CD8-positive, alpha-beta memory T cell (primary cell): ENCODE results near the gene DPH1. TPM values are rescaled to one million over a fixed set of nuclear protein-coding genes. Genes with fewer than 3 reads are reported as not detected.

Source experiments
- CTCF ChIA-PET: fragments of 350-600 bp; sonication (Branson Sonifier 250); formaldehyde crosslinking; loops from one replicate; lab custom pipeline; 2021; ENCODE audit warnings: antibody characterized with exemption; lab: Charles Lee
- POLR2A ChIA-PET: fragments of 350-600 bp; sonication (Branson Sonifier 250); formaldehyde crosslinking; loops from one replicate; lab custom pipeline; 2021; ENCODE audit warnings: antibody characterized with exemption; lab: Charles Lee
- DNase-seq, 5 donors: peaks; one replicate each; pipeline versions ENCODE4 v3.0.0 to v3.0.0-alpha.2; 2020 to 2022; ENCODE audit warnings: mixed read lengths in 1 of 5
- H3K27ac ChIP-seq: one replicate; pipeline ENCODE4 v1.7.0; 2013; ENCODE audit warnings: low read depth, mild to moderate bottlenecking, low read length, moderate library complexity
- H3K27me3 ChIP-seq: 2 replicates; pipeline ENCODE4 v1.7.0; 2013; ENCODE audit warnings: low read length, mild to moderate bottlenecking; ENCODE audit not compliant: insufficient read depth, poor library complexity, severe bottlenecking
- H3K36me3 ChIP-seq: 2 replicates; pipeline ENCODE4 v1.7.0; 2013; ENCODE audit warnings: mild to moderate bottlenecking, low read length, moderate library complexity; ENCODE audit not compliant: insufficient read depth
- H3K4me1 ChIP-seq: 2 replicates; pipeline ENCODE4 v1.7.0; 2013; ENCODE audit warnings: mild to moderate bottlenecking, low read length, moderate library complexity; ENCODE audit not compliant: insufficient read depth
- H3K4me3 ChIP-seq: 2 replicates; pipeline ENCODE4 v1.7.0; 2013; ENCODE audit warnings: mild to moderate bottlenecking, low read length
- H3K9me3 ChIP-seq: 2 replicates; pipeline ENCODE4 v1.7.0; 2013; ENCODE audit warnings: mild to moderate bottlenecking, low read length
- H3K27ac Mint-ChIP-seq, 8 donors: one replicate each; pipeline ENCODE4 v1.8.0; 2020 to 2021; ENCODE audit warnings: mixed read lengths in 8 of 8, mild to moderate bottlenecking in 6 of 8, inconsistent platforms in 3 of 8, moderate library complexity in 3 of 8
- H3K27me3 Mint-ChIP-seq, 2 donors: one replicate each; pipeline ENCODE4 v1.8.0; 2020 to 2021; ENCODE audit warnings: mixed read lengths in 2 of 2, mild to moderate bottlenecking in 1 of 2, moderate library complexity in 1 of 2
- H3K36me3 Mint-ChIP-seq, 3 donors: one replicate each; pipeline ENCODE4 v1.8.0; 2020 to 2021; ENCODE audit warnings: mixed read lengths in 3 of 3, inconsistent platforms in 1 of 3, mild to moderate bottlenecking in 1 of 3
- H3K4me1 Mint-ChIP-seq, 3 donors: one replicate each; pipeline ENCODE4 v1.8.0; 2020 to 2021; ENCODE audit warnings: mixed read lengths in 3 of 3, inconsistent platforms in 1 of 3, mild to moderate bottlenecking in 1 of 3
- H3K4me3 Mint-ChIP-seq, 7 donors: one replicate each; pipeline ENCODE4 v1.8.0; 2020 to 2021; ENCODE audit warnings: mixed read lengths in 7 of 7, mild to moderate bottlenecking in 6 of 7, moderate library complexity in 4 of 7, inconsistent platforms in 2 of 7
- H3K9me3 Mint-ChIP-seq, 5 donors: one replicate each; pipeline ENCODE4 v1.8.0; 2020 to 2022; ENCODE audit warnings: mixed read lengths in 5 of 5, mild to moderate bottlenecking in 3 of 5, moderate library complexity in 2 of 5, inconsistent platforms in 1 of 5
- polyA plus RNA-seq: library from polyadenylated mRNA; unstranded; fragments of 300-500 nt; fragmentation: Illumina TruSeq; gene quantifications from one replicate; pipeline ENCODE4 v1.2.3, GENCODE V29; 2021
- total RNA-seq, 2 experiments: library from RNA; stranded (reverse); gene quantifications; one replicate each; pipeline ENCODE4 v1.2.3, GENCODE V29; 2021

The DPH1 gene
- total and polyA plus RNA-seq, 3 experiments from 2014 or later = 33.2 to 43.8 (median 38.5) TPM

DNA sequence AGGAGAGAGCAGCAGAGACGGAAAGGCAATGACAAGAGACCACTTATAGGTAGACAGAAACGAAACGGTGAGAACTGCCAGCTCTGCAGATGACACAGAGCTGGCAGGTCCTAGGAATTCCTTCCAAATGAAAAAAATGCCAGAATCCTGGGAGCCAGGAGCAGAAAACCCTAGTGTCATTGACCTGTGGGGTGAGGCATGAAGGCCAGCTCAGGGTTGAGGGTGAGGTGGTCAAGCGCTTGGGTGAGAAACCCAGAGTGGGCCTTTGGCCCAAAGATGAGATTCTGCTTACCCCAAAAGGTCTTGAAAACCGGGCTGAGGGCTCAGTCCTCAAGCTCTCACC is 34.2 kb downstream of the DPH1 start:
- peaks cover 20% of the 10 kb centered on the region for H3K4me1 ChIP-seq
- no peaks in the 10 kb centered on the region for H3K27me3 ChIP-seq
- Mint-ChIP-seq H3K36me3 (peaks cover 0 to 80% (median 8%) of the 10 kb centered on the region in 3 donors), H3K27ac (peak overlapping the region in 5 of 8 donors; percentile 51 to 89 (median 68)), H3K27me3 (peaks cover 0 to 5% of the 10 kb centered on the region in 2 donors), H3K4me1 (peaks cover 26 to 96% (median 38%) of the 10 kb centered on the region in 3 donors), H3K9me3 (no peaks in the 10 kb centered on the region), H3K4me3 (peak overlapping the region in 1 of 7 donors; percentile 53)
- H3K9me3 ChIP-seq = no peaks in the 10 kb centered on the region
- H3K36me3 ChIP-seq = peaks cover 21% of the 10 kb centered on the region
- ChIA-PET CTCF (interaction anchor here (1.0 to 5.2 kb wide), 5 partner anchors 10 to 181 kb away, joined by 3 to 23 read pairs (median 3); no protein-coding TSS in a partner anchor), POLR2A (interaction anchor here (0.6 to 1.1 kb wide), 2 partner anchors 8 to 17 kb away, joined by 3 read pairs; no protein-coding TSS in a partner anchor)
- no peak for DNase-seq
- H3K27ac ChIP-seq = no peak overlapping the region
- no peak overlapping the region for H3K4me3 ChIP-seq

DNA sequence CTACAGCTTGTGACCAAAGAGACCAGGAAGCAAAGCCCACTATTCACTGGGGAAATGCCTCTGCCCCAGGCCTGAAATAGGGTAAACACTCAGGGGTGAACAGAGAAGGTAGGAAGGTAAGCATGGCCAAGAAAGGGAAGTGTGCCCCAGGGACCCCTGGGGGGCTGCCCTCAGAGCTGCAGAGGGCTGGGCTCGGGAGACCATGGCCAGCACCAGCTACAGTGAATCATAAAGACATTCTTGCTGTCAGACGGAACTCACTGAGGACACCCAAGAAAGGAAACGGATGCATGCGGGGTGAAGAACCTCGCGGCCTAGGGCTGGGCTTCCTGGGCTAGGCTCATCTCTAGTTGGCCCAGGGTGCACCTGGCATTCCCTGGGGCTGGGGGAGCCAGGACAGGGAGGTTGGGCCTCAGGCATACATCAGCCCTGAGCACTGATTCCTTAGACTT is 34.6 kb downstream of the DPH1 start:
- H3K9me3 Mint-ChIP-seq = no peaks in the 10 kb centered on the region

DNA sequence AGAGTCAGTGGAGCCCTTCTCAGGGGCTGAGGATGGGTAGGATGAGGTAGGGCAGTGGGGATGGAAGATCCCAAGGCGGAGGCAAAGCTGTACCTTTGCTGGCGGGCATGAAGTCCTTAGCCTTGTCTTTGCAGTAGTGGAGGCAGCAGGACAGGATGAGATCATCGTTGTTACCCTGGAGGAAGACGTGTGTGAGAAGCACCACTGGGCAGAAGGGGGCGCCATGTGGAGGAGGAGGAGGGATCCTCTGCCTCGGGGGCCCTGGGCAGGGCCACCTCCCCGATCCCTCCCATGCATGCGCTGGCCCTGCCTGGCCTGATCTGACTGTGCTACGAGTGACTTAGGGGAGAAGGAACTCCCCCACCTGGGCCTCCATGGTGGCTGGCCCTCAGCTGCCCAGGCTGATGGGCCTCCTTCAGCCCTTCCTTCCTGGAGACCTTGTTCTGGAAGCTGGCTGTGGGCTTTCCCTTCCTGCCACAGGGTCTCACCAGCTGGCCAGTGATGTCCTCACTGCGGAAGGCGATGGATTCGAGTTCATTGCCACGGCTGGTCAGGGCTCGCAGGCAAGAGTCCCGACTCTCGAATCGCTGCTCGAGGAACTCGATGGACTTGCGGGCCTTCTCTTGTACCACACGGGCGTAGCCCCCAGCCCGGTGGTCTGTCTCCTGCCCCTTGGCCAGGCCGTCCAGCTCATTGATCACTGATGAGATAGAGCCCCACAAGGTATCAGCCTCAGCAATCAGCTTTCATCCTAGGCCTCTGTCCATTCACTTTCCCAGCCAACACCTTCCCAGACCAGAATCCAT is 35.2 kb downstream of the DPH1 start:
- H3K27ac ChIP-seq = no peak overlapping the region
- peak overlapping the region in 4 of 7 donors; percentile 2 to 81 (median 31) for H3K4me3 Mint-ChIP-seq
- H3K4me3 ChIP-seq = no peak overlapping the region
- no peaks in the 10 kb centered on the region for H3K9me3 ChIP-seq
- no peaks in the 10 kb centered on the region for H3K27me3 ChIP-seq
- H3K27ac Mint-ChIP-seq = peak overlapping the region in 7 of 8 donors; percentile 18 to 89 (median 87)
- POLR2A ChIA-PET = interaction anchor here (0.8 kb wide), 1 partner anchor 10 kb away, joined by 3 read pairs; no protein-coding TSS in a partner anchor
- no peaks in the 10 kb centered on the region for H3K9me3 Mint-ChIP-seq
- H3K36me3 Mint-ChIP-seq = peaks cover 0 to 75% (median 10%) of the 10 kb centered on the region in 3 donors
- CTCF ChIA-PET = interaction anchor here (1.0 to 5.2 kb wide), 7 partner anchors 8 to 218 kb away, joined by 3 to 23 read pairs (median 5); no protein-coding TSS in a partner anchor
- DNase-seq = peak in 2 of 5 donors; percentile 33 to 72
- peaks cover 21% of the 10 kb centered on the region for H3K36me3 ChIP-seq
- peaks cover 20% of the 10 kb centered on the region for H3K4me1 ChIP-seq
- peaks cover 0 to 3% of the 10 kb centered on the region in 2 donors for H3K27me3 Mint-ChIP-seq
- peaks cover 31 to 97% (median 45%) of the 10 kb centered on the region in 3 donors for H3K4me1 Mint-ChIP-seq

More for the DNA sequence above, 34.6 kb downstream of the DPH1 start:
- Histone ChIP-seq H3K4me3 (no peak overlapping the region), H3K36me3 (peaks cover 21% of the 10 kb centered on the region), H3K27me3 (no peaks in the 10 kb centered on the region), H3K9me3 (no peaks in the 10 kb centered on the region), H3K27ac (no peak overlapping the region), H3K4me1 (peaks cover 20% of the 10 kb centered on the region)
- ChIA-PET POLR2A (interaction anchor here (0.6 to 1.1 kb wide), 2 partner anchors 9 to 16 kb away, joined by 3 read pairs; no protein-coding TSS in a partner anchor), CTCF (interaction anchor here (1.0 to 5.2 kb wide), 6 partner anchors 10 to 218 kb away, joined by 3 to 23 read pairs (median 4); no protein-coding TSS in a partner anchor)
- Mint-ChIP-seq H3K27me3 (peaks cover 0 to 4% of the 10 kb centered on the region in 2 donors), H3K4me3 (peak overlapping the region in 5 of 7 donors; percentile 2 to 81 (median 32)), H3K36me3 (peaks cover 0 to 78% (median 8%) of the 10 kb centered on the region in 3 donors), H3K4me1 (peaks cover 25 to 97% (median 40%) of the 10 kb centered on the region in 3 donors), H3K27ac (peak overlapping the region in 6 of 8 donors; percentile 26 to 89 (median 84))
- no peak for DNase-seq

DNA sequence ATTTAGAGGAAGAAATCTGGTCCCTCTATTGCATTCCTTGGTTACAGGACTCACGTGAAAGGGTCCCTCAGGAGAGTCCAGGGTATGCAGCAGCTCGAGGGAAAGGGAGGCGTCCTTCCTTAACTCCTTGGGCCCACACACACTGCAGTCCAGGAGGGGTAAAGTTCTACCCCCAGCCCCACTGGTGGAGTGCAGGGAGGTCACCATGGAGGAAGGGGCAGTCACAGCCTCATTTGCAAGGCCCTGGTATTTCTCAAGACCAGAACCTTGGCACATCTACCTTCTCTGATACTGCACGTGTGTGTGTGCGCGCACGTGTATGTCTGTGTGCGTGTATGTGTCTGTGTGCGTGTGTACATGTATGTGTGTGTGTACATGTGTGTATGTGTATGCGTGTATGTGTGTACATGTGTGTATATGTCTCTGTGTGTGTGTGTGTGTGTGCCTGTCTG is 36.0 kb downstream of the DPH1 start:
- peaks cover 27% of the 10 kb centered on the region for H3K4me1 ChIP-seq

DNA sequence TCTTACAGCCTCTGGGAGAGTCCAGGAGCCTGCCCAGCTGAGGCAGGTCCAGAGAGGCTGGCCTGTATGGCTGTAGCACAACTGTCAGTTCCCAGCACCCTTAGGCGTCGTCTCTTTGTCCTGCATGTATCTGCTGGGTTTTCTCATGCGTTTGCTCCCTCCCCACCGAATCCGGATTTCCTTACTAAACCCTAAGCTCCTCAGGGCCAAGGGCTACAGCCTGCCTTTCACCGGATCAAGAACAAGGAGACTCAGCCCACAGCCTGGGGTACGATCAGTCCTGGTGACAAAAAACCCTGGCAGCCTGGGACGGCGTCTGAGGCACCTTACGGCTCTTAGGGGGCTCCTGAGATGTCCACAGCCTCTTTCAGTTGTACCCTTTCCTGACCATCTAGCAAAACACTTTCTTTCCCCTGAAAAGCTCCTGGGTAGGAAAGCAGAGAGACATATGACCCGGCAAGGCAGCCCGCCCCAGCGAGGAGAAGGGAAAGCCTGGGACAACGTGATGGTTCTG is 37.2 kb downstream of the DPH1 start:
- peaks cover 0 to 73% (median 16%) of the 10 kb centered on the region in 3 donors for H3K36me3 Mint-ChIP-seq
- Histone ChIP-seq H3K9me3 (no peaks in the 10 kb centered on the region), H3K4me1 (peaks cover 29% of the 10 kb centered on the region), H3K4me3 (no peak overlapping the region), H3K36me3 (peaks cover 21% of the 10 kb centered on the region), H3K27ac (no peak overlapping the region), H3K27me3 (no peaks in the 10 kb centered on the region)
- H3K9me3 Mint-ChIP-seq = no peaks in the 10 kb centered on the region
- CTCF ChIA-PET = interaction anchor here (0.8 to 3.7 kb wide), 3 partner anchors 22 to 315 kb away, joined by 3 to 14 read pairs (median 3); no protein-coding TSS in a partner anchor
- peaks cover 40 to 96% (median 56%) of the 10 kb centered on the region in 3 donors for H3K4me1 Mint-ChIP-seq
- POLR2A ChIA-PET = interaction anchor here (1.5 kb wide), 1 partner anchor 9 kb away, joined by 4 read pairs; no protein-coding TSS in a partner anchor
- no peak for DNase-seq
- H3K27me3 Mint-ChIP-seq = no peaks in the 10 kb centered on the region
- peak overlapping the region in 3 of 7 donors; percentile 25 to 74 (median 69) for H3K4me3 Mint-ChIP-seq
- peak overlapping the region in 5 of 8 donors; percentile 33 to 85 (median 66) for H3K27ac Mint-ChIP-seq

More for the DNA sequence above, 36.0 kb downstream of the DPH1 start:
- Mint-ChIP-seq H3K27me3 (no peaks in the 10 kb centered on the region), H3K4me3 (no peak overlapping the region), H3K9me3 (no peaks in the 10 kb centered on the region), H3K27ac (peak overlapping the region in 7 of 8 donors; percentile 18 to 39 (median 33)), H3K4me1 (peaks cover 38 to 97% (median 52%) of the 10 kb centered on the region in 3 donors), H3K36me3 (peaks cover 0 to 70% (median 12%) of the 10 kb centered on the region in 3 donors)
- Histone ChIP-seq H3K27ac (no peak overlapping the region), H3K4me3 (no peak overlapping the region), H3K27me3 (no peaks in the 10 kb centered on the region), H3K9me3 (no peaks in the 10 kb centered on the region), H3K36me3 (peaks cover 21% of the 10 kb centered on the region)
- CTCF ChIA-PET = interaction anchor here (1.2 to 5.2 kb wide), 4 partner anchors 9 to 217 kb away, joined by 5 to 23 read pairs (median 6); no protein-coding TSS in a partner anchor
- POLR2A ChIA-PET = interaction anchor here (0.8 kb wide), 1 partner anchor 10 kb away, joined by 3 read pairs; no protein-coding TSS in a partner anchor
- no peak for DNase-seq

GRCh38 chr17:2067608-2068024 is 37.7 kb downstream of the DPH1 start:
- H3K4me3 ChIP-seq = no peak overlapping the region
- peaks cover 21% of the 10 kb centered on the region for H3K36me3 ChIP-seq
- Mint-ChIP-seq H3K4me1 (peaks cover 40 to 91% (median 56%) of the 10 kb centered on the region in 3 donors), H3K27me3 (no peaks in the 10 kb centered on the region), H3K36me3 (peaks cover 0 to 73% (median 20%) of the 10 kb centered on the region in 3 donors), H3K9me3 (no peaks in the 10 kb centered on the region), H3K27ac (peak overlapping the region in 3 of 8 donors; percentile 66 to 85 (median 82)), H3K4me3 (peak overlapping the region in 3 of 7 donors; percentile 25 to 74 (median 69))
- CTCF ChIA-PET = interaction anchor here (0.8 to 6.1 kb wide), 5 partner anchors 10 to 314 kb away, joined by 3 to 57 read pairs (median 14); partner anchors contain the start of gene HIC1
- POLR2A ChIA-PET = interaction anchor here (1.5 kb wide), 1 partner anchor 9 kb away, joined by 4 read pairs; no protein-coding TSS in a partner anchor
- no peaks in the 10 kb centered on the region for H3K9me3 ChIP-seq
- no peaks in the 10 kb centered on the region for H3K27me3 ChIP-seq
- peaks cover 29% of the 10 kb centered on the region for H3K4me1 ChIP-seq
- no peak for DNase-seq
- H3K27ac ChIP-seq = no peak overlapping the region

DNA sequence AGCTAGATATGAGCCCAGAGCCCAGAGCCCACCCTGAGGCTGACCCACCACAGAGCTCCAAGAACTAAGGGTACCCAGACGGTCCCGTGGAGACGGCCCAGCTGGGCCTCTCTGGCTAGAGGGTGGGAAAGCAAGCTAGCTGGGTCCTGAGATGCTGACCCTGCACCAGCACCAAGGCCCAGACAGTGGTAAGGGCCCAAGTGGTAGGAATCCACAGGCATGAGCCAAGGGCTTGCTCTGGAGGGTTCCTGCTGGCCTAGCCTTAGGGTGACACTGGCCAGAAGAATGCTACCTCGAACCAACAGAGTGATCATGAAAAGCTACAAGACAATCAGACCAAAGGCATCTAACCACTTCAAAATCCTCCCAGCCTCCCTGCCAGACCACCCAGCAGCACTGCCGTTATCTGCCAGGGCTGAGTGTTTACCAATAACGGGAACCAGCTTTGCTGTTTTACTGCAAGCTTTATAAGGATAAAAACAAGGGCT is 38.1 kb downstream of the DPH1 start:
- H3K4me3 ChIP-seq = no peak overlapping the region
- Mint-ChIP-seq H3K4me3 (peak overlapping the region in 1 of 7 donors; percentile 69), H3K27ac (peak overlapping the region in 5 of 8 donors; percentile 50 to 85 (median 76)), H3K27me3 (no peaks in the 10 kb centered on the region), H3K9me3 (no peaks in the 10 kb centered on the region), H3K4me1 (peaks cover 40 to 86% (median 56%) of the 10 kb centered on the region in 3 donors), H3K36me3 (peaks cover 0 to 73% (median 20%) of the 10 kb centered on the region in 3 donors)
- H3K27me3 ChIP-seq = no peaks in the 10 kb centered on the region
- no peak for DNase-seq
- no peaks in the 10 kb centered on the region for H3K9me3 ChIP-seq
- CTCF ChIA-PET = interaction anchor here (1.4 to 6.1 kb wide), 4 partner anchors 11 to 314 kb away, joined by 3 to 57 read pairs (median 14); partner anchors contain the start of gene HIC1
- no peak overlapping the region for H3K27ac ChIP-seq
- peaks cover 21% of the 10 kb centered on the region for H3K36me3 ChIP-seq
- POLR2A ChIA-PET = interaction anchor here (1.5 kb wide), 1 partner anchor 10 kb away, joined by 4 read pairs; no protein-coding TSS in a partner anchor
- peaks cover 29% of the 10 kb centered on the region for H3K4me1 ChIP-seq
